T-helper 1 cell treated with Interleukin-12 subunit alpha and Interleukin-12 subunit beta and Interleukin-4 antibody, amounts not matched to agents 30 μg/mL and 1 μg/mL, for 36 hours (primary cell): ENCODE measurements around the gene KNSTRN.

Experiments used
- H3K27ac Mint-ChIP-seq: one replicate; pipeline ENCODE4 v1.8.0; 2021; ENCODE audit warnings: mild to moderate bottlenecking, mixed read lengths
- H3K27me3 Mint-ChIP-seq: one replicate; pipeline ENCODE4 v1.8.0; 2021; ENCODE audit warnings: low read depth, mixed read lengths
- H3K36me3 Mint-ChIP-seq: one replicate; pipeline ENCODE4 v1.8.0; 2021; ENCODE audit warnings: low read depth, mixed read lengths
- H3K4me1 Mint-ChIP-seq: one replicate; pipeline ENCODE4 v1.8.0; 2021; ENCODE audit warnings: low read depth, mixed read lengths
- H3K4me3 Mint-ChIP-seq: one replicate; pipeline ENCODE4 v1.8.0; 2021; ENCODE audit warnings: mild to moderate bottlenecking, moderate library complexity, mixed read lengths
- H3K9me3 Mint-ChIP-seq: one replicate; pipeline ENCODE4 v1.8.0; 2021; ENCODE audit warnings: mixed read lengths

Gene KNSTRN

GRCh38 chr15:40342416-40343320 is 39.9 kb upstream of the KNSTRN start:
- no peaks in the 10 kb centered on the region for H3K9me3 Mint-ChIP-seq
- H3K4me1 Mint-ChIP-seq, result peaks cover 4% of the 10 kb centered on the region
- H3K36me3 Mint-ChIP-seq, result no peaks in the 10 kb centered on the region
- H3K4me3 Mint-ChIP-seq, result no peak overlapping the region
- no peak overlapping the region for H3K27ac Mint-ChIP-seq
- no peaks in the 10 kb centered on the region for H3K27me3 Mint-ChIP-seq

DNA sequence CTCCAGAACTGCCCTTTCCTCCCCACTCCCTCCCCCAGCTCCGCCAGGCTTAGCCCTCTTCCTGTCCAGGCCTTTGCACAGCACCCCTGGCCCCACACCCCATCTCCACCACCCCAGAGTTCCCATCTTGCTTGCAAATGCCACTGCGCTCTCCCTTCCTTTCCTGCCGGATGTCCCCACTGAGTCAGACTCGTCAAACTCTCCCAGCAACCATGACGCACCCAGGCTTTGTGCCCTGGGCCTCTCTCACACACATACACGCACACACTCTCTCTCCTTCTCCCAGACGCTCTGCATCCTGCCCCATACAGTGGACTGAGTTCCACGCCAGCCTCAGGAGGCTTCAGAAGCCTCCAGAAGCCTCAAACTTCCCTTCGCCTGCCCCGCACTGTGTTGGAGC is 39.0 kb upstream of the KNSTRN start:
- Mint-ChIP-seq H3K27me3 (no peaks in the 10 kb centered on the region), H3K36me3 (no peaks in the 10 kb centered on the region), H3K27ac (peak overlapping the region; percentile 41), H3K9me3 (no peaks in the 10 kb centered on the region), H3K4me3 (no peak overlapping the region), H3K4me1 (peaks cover 1% of the 10 kb centered on the region)

DNA sequence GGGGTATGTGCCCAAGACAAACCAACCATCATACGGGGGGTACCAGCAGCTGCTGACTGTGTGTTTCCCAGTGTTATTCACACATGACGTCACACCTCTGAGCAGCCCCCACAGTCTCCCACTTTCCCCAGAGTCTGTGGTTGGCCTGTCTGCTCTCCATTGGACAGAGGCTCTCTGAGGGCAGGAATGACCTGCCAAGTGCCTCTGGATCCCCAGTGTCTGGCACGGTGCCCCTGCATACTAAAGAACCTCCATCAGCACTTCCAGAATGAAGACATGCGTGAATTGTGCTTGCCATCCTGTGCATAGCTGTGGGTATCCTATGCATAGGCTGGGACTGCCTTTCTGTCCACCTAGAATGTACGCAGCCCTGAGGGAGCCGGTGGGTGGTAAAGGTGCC is 38.3 kb upstream of the KNSTRN start:
- H3K27me3 Mint-ChIP-seq, result no peaks in the 10 kb centered on the region
- H3K27ac Mint-ChIP-seq, result no peak overlapping the region
- no peaks in the 10 kb centered on the region for H3K36me3 Mint-ChIP-seq
- H3K4me3 Mint-ChIP-seq, result no peak overlapping the region
- peaks cover 1% of the 10 kb centered on the region for H3K4me1 Mint-ChIP-seq
- no peaks in the 10 kb centered on the region for H3K9me3 Mint-ChIP-seq

- Mint-ChIP-seq H3K27ac (no peak overlapping the region), H3K4me1 (peaks cover 1% of the 10 kb centered on the region), H3K9me3 (no peaks in the 10 kb centered on the region), H3K27me3 (no peaks in the 10 kb centered on the region), H3K4me3 (no peak overlapping the region), H3K36me3 (no peaks in the 10 kb centered on the region)
Observed at GRCh38 chr15:40344631-40345120, 37.8 kb upstream of the KNSTRN start.

GRCh38 chr15:40345225-40345866 is 37.2 kb upstream of the KNSTRN start:
- no peaks in the 10 kb centered on the region for H3K36me3 Mint-ChIP-seq
- H3K9me3 Mint-ChIP-seq, result no peaks in the 10 kb centered on the region

GRCh38 chr15:40345867-40346578 is 36.5 kb upstream of the KNSTRN start:
- H3K4me1 Mint-ChIP-seq, result peaks cover 1% of the 10 kb centered on the region
- H3K9me3 Mint-ChIP-seq, result no peaks in the 10 kb centered on the region
- no peaks in the 10 kb centered on the region for H3K36me3 Mint-ChIP-seq
- no peak overlapping the region for H3K27ac Mint-ChIP-seq
- H3K4me3 Mint-ChIP-seq, result no peak overlapping the region
- no peaks in the 10 kb centered on the region for H3K27me3 Mint-ChIP-seq

More at GRCh38 chr15:40345225-40345866, 37.2 kb upstream of the KNSTRN start:
- H3K4me3 Mint-ChIP-seq, result no peak overlapping the region
- no peak overlapping the region for H3K27ac Mint-ChIP-seq
- no peaks in the 10 kb centered on the region for H3K27me3 Mint-ChIP-seq
- H3K4me1 Mint-ChIP-seq, result peaks cover 1% of the 10 kb centered on the region

- Mint-ChIP-seq H3K36me3 (no peaks in the 10 kb centered on the region), H3K9me3 (no peaks in the 10 kb centered on the region), H3K4me1 (peaks cover 1% of the 10 kb centered on the region), H3K4me3 (no peak overlapping the region), H3K27ac (no peak overlapping the region), H3K27me3 (no peaks in the 10 kb centered on the region)
Observed at GRCh38 chr15:40346579-40347558, 35.7 kb upstream of the KNSTRN start.

- H3K27ac Mint-ChIP-seq, result no peak overlapping the region
- no peaks in the 10 kb centered on the region for H3K9me3 Mint-ChIP-seq
- H3K4me3 Mint-ChIP-seq, result no peak overlapping the region
- no peaks in the 10 kb centered on the region for H3K36me3 Mint-ChIP-seq
- H3K27me3 Mint-ChIP-seq, result peaks cover 6% of the 10 kb centered on the region
- H3K4me1 Mint-ChIP-seq, result peaks cover 1% of the 10 kb centered on the region
Observed at GRCh38 chr15:40347559-40348473, 34.7 kb upstream of the KNSTRN start.

GRCh38 chr15:40348474-40348870 is 34.0 kb upstream of the KNSTRN start:
- no peak overlapping the region for H3K27ac Mint-ChIP-seq
- H3K4me3 Mint-ChIP-seq, result no peak overlapping the region
- H3K36me3 Mint-ChIP-seq, result no peaks in the 10 kb centered on the region
- H3K27me3 Mint-ChIP-seq, result peaks cover 12% of the 10 kb centered on the region
- peaks cover 1% of the 10 kb centered on the region for H3K4me1 Mint-ChIP-seq
- H3K9me3 Mint-ChIP-seq, result no peaks in the 10 kb centered on the region

DNA sequence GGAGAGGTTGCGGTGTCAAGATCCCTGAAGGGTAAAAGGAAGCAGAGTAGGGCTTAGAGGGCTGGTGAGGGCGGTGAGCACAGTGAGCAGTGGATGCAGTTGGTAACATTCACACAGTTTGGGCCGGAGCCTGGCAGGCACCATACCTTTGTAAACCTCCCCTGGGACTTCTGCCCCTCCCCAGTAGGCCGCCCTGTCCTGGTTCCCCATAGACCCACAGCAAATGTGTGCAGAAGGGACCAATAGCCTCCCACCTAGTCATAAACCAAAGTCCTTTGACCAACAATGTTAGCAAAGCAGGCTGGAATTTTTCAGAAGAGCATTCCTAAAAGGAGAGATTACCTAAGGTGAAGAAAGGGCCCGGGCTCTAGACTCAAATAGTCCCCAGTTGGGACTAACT is 33.4 kb upstream of the KNSTRN start:
- Mint-ChIP-seq H3K9me3 (no peaks in the 10 kb centered on the region), H3K27ac (no peak overlapping the region), H3K4me3 (no peak overlapping the region), H3K27me3 (peaks cover 19% of the 10 kb centered on the region), H3K4me1 (peaks cover 1% of the 10 kb centered on the region), H3K36me3 (no peaks in the 10 kb centered on the region)

- H3K27ac Mint-ChIP-seq, result no peak overlapping the region
- H3K9me3 Mint-ChIP-seq, result no peaks in the 10 kb centered on the region
- peaks cover 35% of the 10 kb centered on the region for H3K27me3 Mint-ChIP-seq
- H3K4me1 Mint-ChIP-seq, result peaks cover 3% of the 10 kb centered on the region
- H3K36me3 Mint-ChIP-seq, result no peaks in the 10 kb centered on the region
- H3K4me3 Mint-ChIP-seq, result no peak overlapping the region
Observed at GRCh38 chr15:40352281-40352901, 30.1 kb upstream of the KNSTRN start.

DNA sequence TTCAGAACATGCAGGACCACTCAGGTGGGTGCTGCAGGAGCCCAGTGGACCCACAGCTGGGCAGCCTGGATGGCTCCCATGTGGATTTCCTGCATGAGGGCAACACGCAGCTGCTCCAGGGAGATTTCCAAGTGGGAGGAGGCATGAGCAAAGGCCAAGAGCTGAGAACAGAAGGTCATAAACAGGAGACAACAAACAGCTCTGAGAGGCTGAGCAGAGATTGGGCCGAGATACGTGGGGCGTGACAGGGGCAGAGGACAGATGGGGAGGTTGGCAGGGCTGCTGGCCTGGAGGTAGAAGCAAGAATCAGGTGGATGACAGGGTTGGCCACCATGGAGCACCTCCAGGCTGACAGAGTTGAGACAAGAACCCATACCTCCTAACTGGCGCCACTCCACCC is 28.8 kb upstream of the KNSTRN start:
- Mint-ChIP-seq H3K36me3 (no peaks in the 10 kb centered on the region), H3K4me3 (no peak overlapping the region), H3K4me1 (peaks cover 5% of the 10 kb centered on the region), H3K27me3 (peaks cover 35% of the 10 kb centered on the region), H3K27ac (no peak overlapping the region), H3K9me3 (no peaks in the 10 kb centered on the region)
